ENCODE data around the gene PSMD4. TPM values are rescaled to one million over a fixed set of nuclear protein-coding genes. Genes with fewer than 3 reads are reported as not detected.

Gene PSMD4
- total RNA-seq, 1 experiment from 2014 or later = 325 TPM

- Mint-ChIP-seq H3K27me3 (ENCODE audit: unreplicated experiment) (peaks cover 9% of the 10 kb centered on the region), H3K4me1 (ENCODE audit: low read depth, unreplicated experiment) (peaks cover 13% of the 10 kb centered on the region), H3K36me3 (ENCODE audit: insufficient read depth, unreplicated experiment) (peaks cover 61% of the 10 kb centered on the region), H3K9me3 (ENCODE audit: low read depth, unreplicated experiment) (no peaks in the 10 kb centered on the region), H3K27ac (ENCODE audit: unreplicated experiment) (peak within 1 kb of the TSS; percentile 99), H3K4me3 (ENCODE audit: low read depth, unreplicated experiment) (peak within 1 kb of the TSS; percentile 85)
- CTCF ChIA-PET = interaction anchor here (0.5 to 1.6 kb wide), 12 partner anchors 19 to 182 kb away, joined by 3 to 10 read pairs (median 4); partner anchors contain the start of genes PI4KB and PSMD4
- intact Hi-C loops (cut with micrococcal nuclease; ENCODE audit: unreplicated experiment) = no loop called here
- DNase-seq = peak; percentile 100
- BruUV-seq (replicated peaks) = no TSS peak
- no peak for TF ChIP-seq CTCF (IDR thresholded peaks at IDR 0.05; ENCODE audit: unreplicated experiment)
Measured at GRCh38 chr1:151281969-151282882, 27.7 kb downstream of the PSMD4 start, which contains the start of gene ZNF687. TSS of gene ZNF687 (plus strand) at chr1:151282299. CDS start at chr1:151286292, 3,993 bp downstream.

- TF ChIP-seq CTCF (IDR thresholded peaks at IDR 0.05; ENCODE audit: unreplicated experiment) = no peak
- no TSS peak for BruUV-seq (replicated peaks)
- intact Hi-C loops (cut with micrococcal nuclease; ENCODE audit: unreplicated experiment) = no loop called here
- Mint-ChIP-seq H3K27me3 (ENCODE audit: unreplicated experiment) (peaks cover under 1% of the 10 kb centered on the region), H3K27ac (ENCODE audit: unreplicated experiment) (peak overlapping the region; percentile 82), H3K9me3 (ENCODE audit: low read depth, unreplicated experiment) (no peaks in the 10 kb centered on the region), H3K36me3 (ENCODE audit: insufficient read depth, unreplicated experiment) (peaks cover 65% of the 10 kb centered on the region), H3K4me1 (ENCODE audit: low read depth, unreplicated experiment) (peaks cover 13% of the 10 kb centered on the region), H3K4me3 (ENCODE audit: low read depth, unreplicated experiment) (peak overlapping the region; percentile 85)
- CTCF ChIA-PET = interaction anchor here (0.6 to 1.1 kb wide), 7 partner anchors 18 to 313 kb away, joined by 3 to 5 read pairs (median 4); partner anchors contain the start of gene PI4KB
- peak; percentile 25 for DNase-seq
Measured at GRCh38 chr1:151282883-151283725, 28.6 kb downstream of the PSMD4 start.

- BruUV-seq (replicated peaks) = no TSS peak
- Mint-ChIP-seq H3K36me3 (ENCODE audit: insufficient read depth, unreplicated experiment) (peaks cover 75% of the 10 kb centered on the region), H3K9me3 (ENCODE audit: low read depth, unreplicated experiment) (no peaks in the 10 kb centered on the region), H3K27me3 (ENCODE audit: unreplicated experiment) (no peaks in the 10 kb centered on the region), H3K27ac (ENCODE audit: unreplicated experiment) (peak overlapping the region; percentile 82), H3K4me1 (ENCODE audit: low read depth, unreplicated experiment) (peaks cover 13% of the 10 kb centered on the region), H3K4me3 (ENCODE audit: low read depth, unreplicated experiment) (peak overlapping the region; percentile 85)
- no peak for TF ChIP-seq CTCF (IDR thresholded peaks at IDR 0.05; ENCODE audit: unreplicated experiment)
- CTCF ChIA-PET = interaction anchor here (0.6 to 1.0 kb wide), 3 partner anchors 17 to 115 kb away, joined by 3 to 5 read pairs (median 4); no protein-coding TSS in a partner anchor
- DNase-seq = no peak
- intact Hi-C loops (cut with micrococcal nuclease; ENCODE audit: unreplicated experiment) = no loop called here
Measured at GRCh38 chr1:151284013-151284577, 29.6 kb downstream of the PSMD4 start.

Data from Calu3 (cell line).